ENCODE data around the gene TBCB.

TBCB gene

DNA sequence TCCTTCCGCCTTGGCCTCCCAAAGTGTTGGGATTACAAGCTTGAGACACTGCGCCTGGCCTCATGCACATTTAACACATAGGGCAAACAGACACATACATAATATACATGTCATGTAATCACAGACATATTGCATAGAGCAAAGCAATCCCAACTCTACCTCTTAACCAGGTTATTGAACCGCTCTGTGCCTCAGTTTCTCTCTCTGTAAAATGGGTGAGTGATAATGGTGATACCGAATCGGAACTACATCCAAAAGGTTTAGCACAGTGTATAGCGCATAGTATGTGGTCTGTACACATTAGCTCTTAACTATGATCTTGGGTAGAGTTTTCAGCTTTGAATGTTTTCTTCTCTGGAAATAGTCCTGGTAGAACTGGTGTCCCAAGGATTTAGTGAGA is 29.4 kb downstream of the TBCB start:
- no peak for ATAC-seq
- TF ChIP-seq, protein P1, sequence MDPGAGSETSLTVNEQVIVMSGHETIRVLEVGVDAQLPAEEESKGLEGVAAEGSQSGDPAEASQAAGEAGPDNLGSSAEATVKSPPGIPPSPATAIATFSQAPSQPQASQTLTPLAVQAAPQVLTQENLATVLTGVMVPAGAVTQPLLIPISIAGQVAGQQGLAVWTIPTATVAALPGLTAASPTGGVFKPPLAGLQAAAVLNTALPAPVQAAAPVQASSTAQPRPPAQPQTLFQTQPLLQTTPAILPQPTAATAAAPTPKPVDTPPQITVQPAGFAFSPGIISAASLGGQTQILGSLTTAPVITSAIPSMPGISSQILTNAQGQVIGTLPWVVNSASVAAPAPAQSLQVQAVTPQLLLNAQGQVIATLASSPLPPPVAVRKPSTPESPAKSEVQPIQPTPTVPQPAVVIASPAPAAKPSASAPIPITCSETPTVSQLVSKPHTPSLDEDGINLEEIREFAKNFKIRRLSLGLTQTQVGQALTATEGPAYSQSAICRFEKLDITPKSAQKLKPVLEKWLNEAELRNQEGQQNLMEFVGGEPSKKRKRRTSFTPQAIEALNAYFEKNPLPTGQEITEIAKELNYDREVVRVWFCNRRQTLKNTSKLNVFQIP (CRISPR knock-in tag; IDR thresholded peaks at IDR 0.05; ENCODE audit: borderline replicate concordance, low read depth) = no peak
- TF ChIP-seq ZC3H10 (CRISPR knock-in tag; IDR thresholded peaks at IDR 0.05) (no peak), GLIS3 (CRISPR knock-in tag; IDR thresholded peaks at IDR 0.05) (no peak), PPARA (CRISPR knock-in tag; IDR thresholded peaks at IDR 0.05; ENCODE audit: borderline replicate concordance) (no peak), ESRRG (CRISPR knock-in tag; IDR thresholded peaks at IDR 0.05) (no peak), ZNF565 (CRISPR knock-in tag; conservative IDR thresholded peaks at IDR 0.05; ENCODE audit: low read depth) (no peak), TCF4 (CRISPR knock-in tag; IDR thresholded peaks at IDR 0.05; ENCODE audit: borderline replicate concordance) (no peak), CSDC2 (CRISPR knock-in tag; IDR thresholded peaks at IDR 0.05) (no peak)
- TF ChIP-seq, protein P2, sequence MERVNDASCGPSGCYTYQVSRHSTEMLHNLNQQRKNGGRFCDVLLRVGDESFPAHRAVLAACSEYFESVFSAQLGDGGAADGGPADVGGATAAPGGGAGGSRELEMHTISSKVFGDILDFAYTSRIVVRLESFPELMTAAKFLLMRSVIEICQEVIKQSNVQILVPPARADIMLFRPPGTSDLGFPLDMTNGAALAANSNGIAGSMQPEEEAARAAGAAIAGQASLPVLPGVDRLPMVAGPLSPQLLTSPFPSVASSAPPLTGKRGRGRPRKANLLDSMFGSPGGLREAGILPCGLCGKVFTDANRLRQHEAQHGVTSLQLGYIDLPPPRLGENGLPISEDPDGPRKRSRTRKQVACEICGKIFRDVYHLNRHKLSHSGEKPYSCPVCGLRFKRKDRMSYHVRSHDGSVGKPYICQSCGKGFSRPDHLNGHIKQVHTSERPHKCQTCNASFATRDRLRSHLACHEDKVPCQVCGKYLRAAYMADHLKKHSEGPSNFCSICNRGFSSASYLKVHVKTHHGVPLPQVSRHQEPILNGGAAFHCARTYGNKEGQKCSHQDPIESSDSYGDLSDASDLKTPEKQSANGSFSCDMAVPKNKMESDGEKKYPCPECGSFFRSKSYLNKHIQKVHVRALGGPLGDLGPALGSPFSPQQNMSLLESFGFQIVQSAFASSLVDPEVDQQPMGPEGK (CRISPR knock-in tag; IDR thresholded peaks at IDR 0.05; ENCODE audit: borderline replicate concordance) = no peak

DNA sequence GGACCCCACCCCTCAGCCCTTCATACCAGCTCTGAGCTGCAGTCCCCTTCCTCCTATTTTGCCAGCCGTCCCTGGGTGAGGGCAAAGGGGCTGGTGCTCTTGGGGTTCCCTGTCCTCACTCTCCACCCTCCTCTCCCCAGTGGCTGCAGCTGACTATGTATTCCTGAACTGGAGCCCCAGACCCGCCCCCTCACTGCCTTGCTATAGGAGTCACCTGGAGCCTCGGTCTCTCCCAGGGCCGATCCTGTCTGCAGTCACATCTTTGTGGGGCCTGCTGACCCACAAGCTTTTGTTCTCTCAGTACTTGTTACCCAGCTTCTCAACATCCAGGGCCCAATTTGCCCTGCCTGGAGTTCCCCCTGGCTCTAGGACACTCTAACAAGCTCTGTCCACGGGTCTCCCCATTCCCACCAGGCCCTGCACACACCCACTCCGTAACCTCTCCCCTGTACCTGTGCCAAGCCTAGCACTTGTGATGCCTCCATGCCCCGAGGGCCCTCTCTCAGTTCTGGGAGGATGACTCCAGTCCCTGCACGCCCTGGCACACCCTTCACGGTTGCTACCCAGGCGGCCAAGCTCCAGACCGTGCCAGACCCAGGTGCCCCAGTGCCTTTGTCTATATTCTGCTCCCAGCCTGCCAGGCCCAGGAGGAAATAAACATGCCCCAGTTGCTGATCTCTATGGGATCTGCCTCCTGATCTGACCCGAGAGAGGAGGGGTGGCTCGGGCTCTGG is 34.6 kb downstream of the TBCB start:
- no peak for TF ChIP-seq CSDC2 (CRISPR knock-in tag; IDR thresholded peaks at IDR 0.05)
- TF ChIP-seq, protein P3, sequence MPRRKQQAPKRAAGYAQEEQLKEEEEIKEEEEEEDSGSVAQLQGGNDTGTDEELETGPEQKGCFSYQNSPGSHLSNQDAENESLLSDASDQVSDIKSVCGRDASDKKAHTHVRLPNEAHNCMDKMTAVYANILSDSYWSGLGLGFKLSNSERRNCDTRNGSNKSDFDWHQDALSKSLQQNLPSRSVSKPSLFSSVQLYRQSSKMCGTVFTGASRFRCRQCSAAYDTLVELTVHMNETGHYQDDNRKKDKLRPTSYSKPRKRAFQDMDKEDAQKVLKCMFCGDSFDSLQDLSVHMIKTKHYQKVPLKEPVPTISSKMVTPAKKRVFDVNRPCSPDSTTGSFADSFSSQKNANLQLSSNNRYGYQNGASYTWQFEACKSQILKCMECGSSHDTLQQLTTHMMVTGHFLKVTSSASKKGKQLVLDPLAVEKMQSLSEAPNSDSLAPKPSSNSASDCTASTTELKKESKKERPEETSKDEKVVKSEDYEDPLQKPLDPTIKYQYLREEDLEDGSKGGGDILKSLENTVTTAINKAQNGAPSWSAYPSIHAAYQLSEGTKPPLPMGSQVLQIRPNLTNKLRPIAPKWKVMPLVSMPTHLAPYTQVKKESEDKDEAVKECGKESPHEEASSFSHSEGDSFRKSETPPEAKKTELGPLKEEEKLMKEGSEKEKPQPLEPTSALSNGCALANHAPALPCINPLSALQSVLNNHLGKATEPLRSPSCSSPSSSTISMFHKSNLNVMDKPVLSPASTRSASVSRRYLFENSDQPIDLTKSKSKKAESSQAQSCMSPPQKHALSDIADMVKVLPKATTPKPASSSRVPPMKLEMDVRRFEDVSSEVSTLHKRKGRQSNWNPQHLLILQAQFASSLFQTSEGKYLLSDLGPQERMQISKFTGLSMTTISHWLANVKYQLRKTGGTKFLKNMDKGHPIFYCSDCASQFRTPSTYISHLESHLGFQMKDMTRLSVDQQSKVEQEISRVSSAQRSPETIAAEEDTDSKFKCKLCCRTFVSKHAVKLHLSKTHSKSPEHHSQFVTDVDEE (CRISPR knock-in tag; IDR thresholded peaks at IDR 0.05) = no peak
- no peak for TF ChIP-seq GLIS3 (CRISPR knock-in tag; IDR thresholded peaks at IDR 0.05)
- TF ChIP-seq, protein P4, sequence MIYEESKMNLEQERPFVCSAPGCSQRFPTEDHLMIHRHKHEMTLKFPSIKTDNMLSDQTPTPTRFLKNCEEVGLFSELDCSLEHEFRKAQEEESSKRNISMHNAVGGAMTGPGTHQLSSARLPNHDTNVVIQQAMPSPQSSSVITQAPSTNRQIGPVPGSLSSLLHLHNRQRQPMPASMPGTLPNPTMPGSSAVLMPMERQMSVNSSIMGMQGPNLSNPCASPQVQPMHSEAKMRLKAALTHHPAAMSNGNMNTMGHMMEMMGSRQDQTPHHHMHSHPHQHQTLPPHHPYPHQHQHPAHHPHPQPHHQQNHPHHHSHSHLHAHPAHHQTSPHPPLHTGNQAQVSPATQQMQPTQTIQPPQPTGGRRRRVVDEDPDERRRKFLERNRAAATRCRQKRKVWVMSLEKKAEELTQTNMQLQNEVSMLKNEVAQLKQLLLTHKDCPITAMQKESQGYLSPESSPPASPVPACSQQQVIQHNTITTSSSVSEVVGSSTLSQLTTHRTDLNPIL (CRISPR knock-in tag; IDR thresholded peaks at IDR 0.05; ENCODE audit: low read depth) = no peak
- TF ChIP-seq, protein P1 (CRISPR knock-in tag; IDR thresholded peaks at IDR 0.05; ENCODE audit: borderline replicate concordance, low read depth) = no peak
- TF ChIP-seq, protein P2 (CRISPR knock-in tag; IDR thresholded peaks at IDR 0.05; ENCODE audit: borderline replicate concordance) = no peak
- no peak for TF ChIP-seq ISL1 (CRISPR knock-in tag; IDR thresholded peaks at IDR 0.05)
- no peak for TF ChIP-seq PPARA (CRISPR knock-in tag; IDR thresholded peaks at IDR 0.05; ENCODE audit: borderline replicate concordance)
- no peak for TF ChIP-seq OSR1 (CRISPR knock-in tag; IDR thresholded peaks at IDR 0.05)
- TF ChIP-seq ZNF565 (CRISPR knock-in tag; conservative IDR thresholded peaks at IDR 0.05; ENCODE audit: low read depth) = no peak
- TF ChIP-seq ZFP30 (CRISPR knock-in tag; IDR thresholded peaks at IDR 0.05) = no peak
- no peak for TF ChIP-seq ZNF70 (CRISPR knock-in tag; IDR thresholded peaks at IDR 0.05)
- TF ChIP-seq TCF4 (CRISPR knock-in tag; IDR thresholded peaks at IDR 0.05; ENCODE audit: borderline replicate concordance) = no peak
- ATAC-seq = no peak

DNA sequence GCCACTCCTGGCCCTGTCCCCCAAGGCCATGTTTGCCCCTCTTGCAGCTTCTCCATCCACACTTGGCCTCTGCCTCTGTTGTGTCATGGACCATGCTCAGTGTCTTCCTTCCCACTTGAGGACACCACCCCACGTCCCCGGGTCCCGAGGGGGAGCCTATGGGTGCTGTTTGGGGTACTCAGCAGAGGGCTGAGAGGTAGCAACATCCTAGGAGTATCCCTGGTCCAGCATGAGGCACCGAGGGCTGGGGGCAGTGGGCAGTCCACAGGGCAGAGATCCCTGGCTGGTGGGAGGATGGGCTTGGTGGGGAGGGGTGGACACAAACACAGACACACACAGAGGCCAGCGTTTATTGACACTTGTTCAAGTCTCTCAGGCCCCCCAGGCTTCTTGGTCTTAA is 35.3 kb downstream of the TBCB start:
- no peak for ATAC-seq
- no peak for TF ChIP-seq ZNF70 (CRISPR knock-in tag; IDR thresholded peaks at IDR 0.05)
- TF ChIP-seq SNAI2 (CRISPR knock-in tag; IDR thresholded peaks at IDR 0.05) = no peak
- TF ChIP-seq RARB (CRISPR knock-in tag; IDR thresholded peaks at IDR 0.05) = no peak
- no peak for TF ChIP-seq ZC3H10 (CRISPR knock-in tag; IDR thresholded peaks at IDR 0.05)
- no peak for TF ChIP-seq ARNTL (CRISPR knock-in tag; IDR thresholded peaks at IDR 0.05; ENCODE audit: borderline replicate concordance, low read depth)
- TF ChIP-seq GLIS3 (CRISPR knock-in tag; IDR thresholded peaks at IDR 0.05) = no peak
- no peak for TF ChIP-seq TCF4 (CRISPR knock-in tag; IDR thresholded peaks at IDR 0.05; ENCODE audit: borderline replicate concordance)
- TF ChIP-seq, protein P1 (CRISPR knock-in tag; IDR thresholded peaks at IDR 0.05; ENCODE audit: borderline replicate concordance, low read depth) = no peak
- TF ChIP-seq, protein P3 (CRISPR knock-in tag; IDR thresholded peaks at IDR 0.05) = no peak
- no peak for TF ChIP-seq CSDC2 (CRISPR knock-in tag; IDR thresholded peaks at IDR 0.05)
